Measurements from ENCODE around the gene CARD11. TPM values are rescaled to one million over a fixed set of nuclear protein-coding genes. Genes with fewer than 3 reads are reported as not detected.
A peak's percentile ranks its signal among the peaks of the same experiment; 100 is the strongest.
"Not testable (repeated sequence)": the region's sequence is repeated elsewhere in the genome, so short reads cannot be mapped to it uniquely, and the experiment has no call there.

Gene CARD11
- total RNA-seq, 1 donor = under 0.01 TPM

DNA sequence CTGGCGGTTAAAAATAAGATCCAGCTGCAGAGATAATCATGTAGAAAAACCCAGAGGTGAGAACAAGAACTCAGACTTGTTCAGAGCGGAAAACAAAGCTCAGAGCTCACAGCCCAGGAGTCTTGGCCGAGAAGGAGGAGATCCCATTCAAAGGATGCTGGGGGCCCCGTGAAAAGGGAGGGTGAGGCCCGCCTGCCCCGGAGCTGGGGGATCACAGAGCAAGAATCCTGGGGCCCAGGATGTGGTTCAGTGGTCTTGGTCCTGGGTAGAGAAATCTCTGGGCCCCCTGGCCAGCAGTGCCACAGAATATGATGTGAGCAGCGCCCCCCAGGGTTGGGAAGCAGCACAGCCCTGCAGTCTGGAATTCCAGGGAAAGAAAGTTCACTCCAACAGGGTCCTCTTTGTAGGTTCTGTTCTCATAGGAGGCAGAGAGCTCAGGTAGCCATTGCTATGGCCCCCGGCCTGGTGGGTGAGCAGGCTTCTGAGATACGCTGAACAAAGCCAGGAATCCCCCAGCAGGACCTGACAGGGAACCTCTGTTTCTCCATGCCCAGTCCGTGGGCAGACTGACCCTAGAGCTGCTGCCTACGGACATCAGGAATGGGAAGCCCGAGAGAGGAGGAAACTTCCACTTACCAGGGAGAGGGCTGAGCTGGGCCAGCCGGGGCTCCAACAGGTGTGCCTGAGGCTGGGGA lies 121.9 kb downstream of the CARD11 start:
- H3K4me3 ChIP-seq (ENCODE audit: low read depth, low read length) = no peak overlapping the region
- no peak for DNase-seq (ENCODE audit: low read depth)
- TF ChIP-seq CTCF (IDR thresholded peaks at IDR 0.05; ENCODE audit: insufficient read depth, low read length) = peak; percentile 25

GRCh38 chr7:2920956-2921652 lies 122.6 kb downstream of the CARD11 start:
- no peak for DNase-seq (ENCODE audit: low read depth)
- H3K4me3 ChIP-seq (ENCODE audit: low read depth, low read length) = no peak overlapping the region
- TF ChIP-seq CTCF (IDR thresholded peaks at IDR 0.05; ENCODE audit: insufficient read depth, low read length) = no peak

DNA sequence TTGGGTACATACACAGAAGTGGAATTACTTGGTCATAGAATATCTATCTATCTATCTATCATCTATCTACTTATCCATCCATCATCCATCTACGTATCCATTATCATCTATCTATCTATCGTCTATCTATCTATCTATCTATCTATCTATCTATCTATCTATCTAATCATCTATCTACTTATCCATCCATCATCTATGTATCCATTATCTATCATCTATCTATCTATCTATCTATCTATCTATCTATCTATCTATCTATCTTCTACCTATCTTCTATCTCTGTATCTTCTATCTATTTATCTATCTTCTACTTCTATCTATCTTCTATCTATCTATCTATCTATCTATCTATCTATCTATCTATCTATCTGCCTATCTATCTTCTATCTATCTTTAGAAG lies 123.2 kb downstream of the CARD11 start:
- not testable (repeated sequence) for H3K4me3 ChIP-seq (ENCODE audit: low read depth, low read length); DNase-seq (ENCODE audit: low read depth)

GRCh38 chr7:2920041-2920440 lies 123.6 kb downstream of the CARD11 start:
- DNase-seq (ENCODE audit: low read depth) = no peak
- TF ChIP-seq CTCF (IDR thresholded peaks at IDR 0.05; ENCODE audit: insufficient read depth, low read length) = no peak
- H3K4me3 ChIP-seq (ENCODE audit: low read depth, low read length) = no peak overlapping the region

DNA sequence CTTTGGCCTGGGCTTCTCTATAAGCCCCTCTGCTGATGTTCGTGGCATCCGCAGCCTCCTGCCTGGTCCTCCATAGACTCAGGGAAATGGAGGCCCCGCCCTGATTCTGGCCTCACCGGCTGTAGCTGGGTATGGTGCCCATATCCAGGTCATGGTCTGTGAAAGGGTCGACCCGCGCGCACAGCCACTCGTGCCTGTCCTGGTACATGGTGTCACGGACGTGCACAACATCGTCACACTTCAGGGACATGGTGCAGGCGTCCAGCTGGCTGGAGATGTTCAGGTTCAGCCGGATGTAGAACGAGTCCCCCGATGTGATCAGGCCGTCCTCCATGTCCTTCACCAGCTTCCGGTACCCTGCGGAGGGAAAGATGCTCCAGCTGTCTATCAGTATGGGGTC lies 124.4 kb downstream of the CARD11 start:
- H3K4me3 ChIP-seq (ENCODE audit: low read depth, low read length) = no peak overlapping the region
- DNase-seq (ENCODE audit: low read depth) = no peak
- TF ChIP-seq CTCF (IDR thresholded peaks at IDR 0.05; ENCODE audit: insufficient read depth, low read length) = no peak

- no peak for DNase-seq (ENCODE audit: low read depth)
- TF ChIP-seq CTCF (IDR thresholded peaks at IDR 0.05; ENCODE audit: insufficient read depth, low read length) = no peak
- no peak overlapping the region for H3K4me3 ChIP-seq (ENCODE audit: low read depth, low read length)
These were observed 125.3 kb downstream of the CARD11 start for GRCh38 chr7:2918406-2918805.

GRCh38 chr7:2915023-2915422 lies 128.6 kb downstream of the CARD11 start:
- no peak overlapping the region for H3K4me3 ChIP-seq (ENCODE audit: low read depth, low read length)
- TF ChIP-seq CTCF (IDR thresholded peaks at IDR 0.05; ENCODE audit: insufficient read depth, low read length) = no peak
- no peak for DNase-seq (ENCODE audit: low read depth)
